Endothelial cell of umbilical vein (primary cell): ENCODE data around the gene GNG2. TPM values are rescaled to one million over a fixed set of nuclear protein-coding genes. Genes with fewer than 3 reads are reported as not detected.

ENCODE experiments used
- BruUV-seq: library from RNA; stranded (reverse); fragments of 400-500 nt; replicated peaks from 2 replicates; lab custom pipeline; 2021; lab: Mats Ljungman, UMichigan
- CTCF ChIA-PET: fragments of 300-600, 350-600 bp; sonication (Branson Sonifier 250); formaldehyde crosslinking; loops from one replicate; lab custom pipeline; 2021; ENCODE audit warnings: antibody characterized with exemption, inconsistent platforms; lab: Charles Lee
- POLR2A ChIA-PET: fragments of 300-600, 350-600 bp; sonication (Branson Sonifier 250); formaldehyde crosslinking; loops from one replicate; lab custom pipeline; 2021; ENCODE audit warnings: antibody characterized with exemption, inconsistent platforms; lab: Charles Lee
- DNase-seq: peaks from one replicate; pipeline ENCODE4 v3.0.0-alpha.2; 2011; ENCODE audit warnings: low read depth, low spot score
- FAIRE-seq: peaks from 2 replicates; lab custom pipeline; 2011; peaks lifted over from hg19 to GRCh38; lab: Jason Lieb, UNC
- H2AFZ ChIP-seq: 2 replicates; pipeline ENCODE4 v1.6.0; 2012; ENCODE audit warnings: low read depth, low read length, control low read depth, inconsistent platforms
- H3K27ac ChIP-seq: 2 replicates; pipeline ENCODE4 v1.5.1; 2011; ENCODE audit warnings: low read depth, mild to moderate bottlenecking, control low read depth, low read length, moderate library complexity; ENCODE audit not compliant: insufficient read depth
- H3K27me3 ChIP-seq, 2 experiments: 2 replicates each; pipeline versions ENCODE4 v1.6.0 to v1.6.1; 2011; ENCODE audit warnings: low read length in 2 of 2, mixed read lengths in 1 of 2; ENCODE audit not compliant: control insufficient read depth in 2 of 2, insufficient read depth in 2 of 2
- H3K36me3 ChIP-seq, 2 experiments: 2 replicates in 1 of 2; 3 replicates in 1 of 2; pipeline ENCODE4 v1.5.1; 2011; ENCODE audit warnings: low read length in 2 of 2, mild to moderate bottlenecking in 1 of 2, moderate library complexity in 1 of 2; ENCODE audit not compliant: control insufficient read depth in 2 of 2, insufficient read depth in 2 of 2; ENCODE audit errors: extremely low read depth in 1 of 2
- H3K4me1 ChIP-seq: 3 replicates; pipeline ENCODE4 v1.5.1; 2011; ENCODE audit warnings: mild to moderate bottlenecking, low read length; ENCODE audit not compliant: control insufficient read depth, insufficient read depth; ENCODE audit errors: extremely low read depth
- H3K4me2 ChIP-seq: 2 replicates; pipeline ENCODE4 v1.6.1; 2011; ENCODE audit warnings: low read length, control low read depth, mixed read lengths; ENCODE audit not compliant: insufficient read depth
- H3K4me3 ChIP-seq, 3 experiments: fragments of 200-600 bp in 1 of 3; sonication (generic), shearing (Covaris generic) in 1 of 3; replicated peaks in 1 of 3; 2 replicates each; pipeline ENCODE4 v1.5.1; 2011 to 2016; ENCODE audit warnings: control low read depth in 3 of 3, low read length in 3 of 3, mild to moderate bottlenecking in 2 of 3, inconsistent platforms in 1 of 3, low read depth in 1 of 3, moderate library complexity in 1 of 3; ENCODE audit not compliant: insufficient read depth in 1 of 3
- H3K79me2 ChIP-seq: 2 replicates; pipeline ENCODE4 v1.6.0; 2012; ENCODE audit warnings: low read length, inconsistent platforms; ENCODE audit not compliant: control insufficient read depth, insufficient read depth
- H3K9ac ChIP-seq: replicated peaks from 2 replicates; pipeline ENCODE3; 2011; ENCODE audit warnings: low read length, control low read depth; ENCODE audit not compliant: insufficient read depth; ENCODE audit errors: extremely low read depth
- H3K9me1 ChIP-seq: replicated peaks from 3 replicates; pipeline ENCODE4 v1.6.0; 2011; ENCODE audit warnings: mild to moderate bottlenecking, low read length; ENCODE audit not compliant: control insufficient read depth, insufficient read depth; ENCODE audit errors: extremely low read depth
- H3K9me3 ChIP-seq: replicated peaks from 2 replicates; pipeline ENCODE4 v1.5.1; 2012; ENCODE audit warnings: low read length, inconsistent platforms; ENCODE audit not compliant: control insufficient read depth, insufficient read depth
- H4K20me1 ChIP-seq: replicated peaks from 2 replicates; pipeline ENCODE3; 2011; ENCODE audit warnings: mild to moderate bottlenecking, low read length; ENCODE audit not compliant: control insufficient read depth, insufficient read depth; ENCODE audit errors: extremely low read depth
- EZH2 ChIP-seq: IDR thresholded peaks from 2 replicates; pipeline ENCODE4 v1.6.1; 2012; ENCODE audit warnings: borderline replicate concordance, low read depth, mild to moderate bottlenecking, moderate library complexity, low read length, inconsistent platforms; ENCODE audit not compliant: severe bottlenecking
- FOS ChIP-seq: IDR thresholded peaks from 2 replicates; pipeline ENCODE4 v1.6.1; 2011; ENCODE audit warnings: mild to moderate bottlenecking, low read length, moderate library complexity, borderline replicate concordance; ENCODE audit not compliant: insufficient read depth
- GATA2 ChIP-seq: IDR thresholded peaks from 2 replicates; pipeline ENCODE4 v1.7.0; 2011; ENCODE audit warnings: low read depth, mild to moderate bottlenecking, moderate library complexity, mixed read lengths, low read length; ENCODE audit not compliant: insufficient read length, insufficient read depth
- JUN ChIP-seq: IDR thresholded peaks from 2 replicates; pipeline ENCODE4 v1.6.1; 2011; ENCODE audit warnings: borderline replicate concordance, low read depth; ENCODE audit not compliant: insufficient read length, insufficient read depth
- MAX ChIP-seq: IDR thresholded peaks from 2 replicates; pipeline ENCODE4 v1.6.1; 2011; ENCODE audit not compliant: insufficient read depth, insufficient read length
- MYC ChIP-seq: IDR thresholded peaks from one replicate; pipeline ENCODE4 v1.6.1; 2011; ENCODE audit warnings: mild to moderate bottlenecking, low read depth, low read length
- POLR2A ChIP-seq: IDR thresholded peaks from 2 replicates; pipeline ENCODE4 v1.6.1; 2012; ENCODE audit warnings: low read depth, mild to moderate bottlenecking, control low read depth, low read length
- POLR2AphosphoS5 ChIP-seq: IDR thresholded peaks from 2 replicates; pipeline ENCODE4 v1.6.1; 2012; ENCODE audit warnings: low read depth, mild to moderate bottlenecking, control low read depth, low read length, moderate library complexity; ENCODE audit not compliant: insufficient read depth
- dilution Hi-C: fragments of 300-500 bp; cut with MboI; formaldehyde crosslinking; loops from one replicate; pipeline ENCODE4 v1.15.0; 2019; ENCODE audit warnings: low sequenced_read_pairs; ENCODE audit not compliant: extremely low pct_ligation_motif_present
- intact Hi-C: fragments of 100-400 bp; cut with micrococcal nuclease; formaldehyde crosslinking; loops from one replicate; pipeline ENCODE4 v1.10.0; 2022
- polyA plus RNA-seq, 4 experiments: library from polyadenylated mRNA; depleted of rRNA in 3 of 4; stranded (reverse) in 3 of 4; unstranded in 1 of 4; fragments of >200 nt; gene quantifications; 2 replicates each; pipeline versions ENCODE4 v1.2.1 to v1.2.3, GENCODE V29; 2011 to 2012; ENCODE audit warnings: missing spikeins in 1 of 4
- total RNA-seq: library from RNA; stranded (reverse); gene quantifications from 2 replicates; pipeline ENCODE4 v1.2.3, GENCODE V29; 2021
- TF ChIP-seq, protein P1 (sequence below), 2 donors: IDR thresholded peaks; 1 replicate in 1 of 2; 2 replicates in 1 of 2; pipeline ENCODE4 v1.5.1; 2011; ENCODE audit warnings: low read length in 2 of 2, mild to moderate bottlenecking in 2 of 2, moderate library complexity in 2 of 2, control low read depth in 1 of 2, inconsistent platforms in 1 of 2, low read depth in 1 of 2; ENCODE audit not compliant: insufficient read depth in 1 of 2; ENCODE audit errors: extremely low read depth in 1 of 2

Gene GNG2
- total and polyA plus RNA-seq, 2 donors (not counting 3 experiments of a cell fraction or from before 2014, with no cell fraction given) = not detected

- dilution Hi-C loops (no loop called here), intact Hi-C loops (no loop called here)
- BruUV-seq = no TSS peak
- Histone ChIP-seq H3K36me3 (no peaks in the 10 kb centered on the region), H3K4me1 (peaks cover 3% of the 10 kb centered on the region), H4K20me1 (no peaks in the 10 kb centered on the region), H3K79me2 (no peaks in the 10 kb centered on the region), H3K4me3 (no peak overlapping the region), H3K4me2 (no peak overlapping the region), H2AFZ (no peak overlapping the region), H3K9ac (no peak overlapping the region), H3K9me1 (no peaks in the 10 kb centered on the region), H3K9me3 (no peaks in the 10 kb centered on the region), H3K27me3 (peaks cover 10 to 19% of the 10 kb centered on the region in 2 experiments), H3K27ac (no peak overlapping the region)
- no peak for FAIRE-seq
- TF ChIP-seq MAX = no peak
- no peak for TF ChIP-seq GATA2
- TF ChIP-seq JUN = no peak
- TF ChIP-seq FOS = no peak
- no peak for TF ChIP-seq POLR2AphosphoS5
- no peak for TF ChIP-seq MYC
- TF ChIP-seq, protein P1, sequence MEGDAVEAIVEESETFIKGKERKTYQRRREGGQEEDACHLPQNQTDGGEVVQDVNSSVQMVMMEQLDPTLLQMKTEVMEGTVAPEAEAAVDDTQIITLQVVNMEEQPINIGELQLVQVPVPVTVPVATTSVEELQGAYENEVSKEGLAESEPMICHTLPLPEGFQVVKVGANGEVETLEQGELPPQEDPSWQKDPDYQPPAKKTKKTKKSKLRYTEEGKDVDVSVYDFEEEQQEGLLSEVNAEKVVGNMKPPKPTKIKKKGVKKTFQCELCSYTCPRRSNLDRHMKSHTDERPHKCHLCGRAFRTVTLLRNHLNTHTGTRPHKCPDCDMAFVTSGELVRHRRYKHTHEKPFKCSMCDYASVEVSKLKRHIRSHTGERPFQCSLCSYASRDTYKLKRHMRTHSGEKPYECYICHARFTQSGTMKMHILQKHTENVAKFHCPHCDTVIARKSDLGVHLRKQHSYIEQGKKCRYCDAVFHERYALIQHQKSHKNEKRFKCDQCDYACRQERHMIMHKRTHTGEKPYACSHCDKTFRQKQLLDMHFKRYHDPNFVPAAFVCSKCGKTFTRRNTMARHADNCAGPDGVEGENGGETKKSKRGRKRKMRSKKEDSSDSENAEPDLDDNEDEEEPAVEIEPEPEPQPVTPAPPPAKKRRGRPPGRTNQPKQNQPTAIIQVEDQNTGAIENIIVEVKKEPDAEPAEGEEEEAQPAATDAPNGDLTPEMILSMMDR (IDR thresholded peaks at IDR 0.05; ENCODE audit: extremely low read depth in 1 of 2, insufficient read depth in 1 of 2, low read depth in 1 of 2, low read length in 2 of 2) = no peak
- TF ChIP-seq EZH2 = no peak
- no peak for TF ChIP-seq POLR2A
- ChIA-PET POLR2A (no interaction called here), CTCF (interaction anchor here (0.8 kb wide), 1 partner anchor 175 kb away, joined by 3 read pairs; no protein-coding TSS in a partner anchor)
- no peak for DNase-seq
Observed at GRCh38 chr14:51954031-51954430, 93.6 kb downstream of the GNG2 start.
